WTC11 (cell line): ENCODE measurements around the gene TUBB2A. TPM values are rescaled to one million over a fixed set of nuclear protein-coding genes. Genes with fewer than 3 reads are reported as not detected.
A peak's percentile ranks its signal among the peaks of the same experiment; 100 is the strongest.

ENCODE experiments used
- ATAC-seq: fragments of 200-7000 bp; cut with Tn5 transposase; 2 replicates; pipeline ENCODE4 v1.10.0; 2021; ENCODE audit warnings: mild to moderate bottlenecking, moderate library complexity
- CTCF ChIA-PET: fragments of 300-600 bp; sonication (Branson Sonifier 250); formaldehyde crosslinking; loops from one replicate; lab custom pipeline; 2021; ENCODE audit warnings: antibody characterized with exemption; lab: Charles Lee
- POLR2A ChIA-PET: fragments of 350-600 bp; sonication (Branson Sonifier 250); formaldehyde crosslinking; loops from one replicate; lab custom pipeline; 2021; ENCODE audit warnings: antibody characterized with exemption; lab: Charles Lee
- DNase-seq: peaks from one replicate; pipeline ENCODE4 v3.0.0; 2021; ENCODE audit warnings: low spot score
- H3K27ac Mint-ChIP-seq: 2 replicates; pipeline ENCODE4 v1.8.0; 2021; ENCODE audit warnings: mixed read lengths
- H3K27me3 Mint-ChIP-seq: 2 replicates; pipeline ENCODE4 v1.8.0; 2021; ENCODE audit warnings: low read depth, mild to moderate bottlenecking, moderate library complexity, mixed read lengths
- H3K36me3 Mint-ChIP-seq: 2 replicates; pipeline ENCODE4 v1.8.0; 2021; ENCODE audit warnings: mixed read lengths
- H3K4me1 Mint-ChIP-seq: 2 replicates; pipeline ENCODE4 v1.8.0; 2022; ENCODE audit warnings: mixed read lengths
- H3K4me3 Mint-ChIP-seq: 2 replicates; pipeline ENCODE4 v1.8.0; 2021; ENCODE audit warnings: mild to moderate bottlenecking, moderate library complexity, mixed read lengths
- H3K9me3 Mint-ChIP-seq: 2 replicates; pipeline ENCODE4 v1.8.0; 2021; ENCODE audit warnings: mixed read lengths
- ETV6 ChIP-seq: sonication (generic); formaldehyde crosslinking; IDR thresholded peaks from 2 replicates; pipeline ENCODE4 v1.8.1; 2022; ENCODE audit warnings: mild to moderate bottlenecking, missing genetic modification reagents
- FOXP1 ChIP-seq: sonication (generic); formaldehyde crosslinking; IDR thresholded peaks from 2 replicates; pipeline ENCODE4 v1.8.0; 2022; ENCODE audit warnings: missing genetic modification reagents, mild to moderate bottlenecking, moderate library complexity, borderline replicate concordance
- HMGA2 ChIP-seq: fragments of 250-450 bp; sonication (Bioruptor Pico); IDR thresholded peaks from 2 replicates; pipeline ENCODE4 v1.4.0; 2021; ENCODE audit warnings: mild to moderate bottlenecking, moderate library complexity
- MXD4 ChIP-seq: fragments of 250-450 bp; sonication (Bioruptor Pico); IDR thresholded peaks from 2 replicates; pipeline ENCODE4 v1.8.0; 2021; ENCODE audit warnings: mild to moderate bottlenecking, moderate library complexity, borderline replicate concordance
- NFE2L1 ChIP-seq: sonication (generic); formaldehyde crosslinking; IDR thresholded peaks from 2 replicates; pipeline ENCODE4 v1.8.1; 2023; ENCODE audit warnings: missing genetic modification reagents
- RELA ChIP-seq: sonication (generic); formaldehyde crosslinking; IDR thresholded peaks from 2 replicates; pipeline ENCODE4 v1.8.1; 2022; ENCODE audit warnings: missing genetic modification reagents, mild to moderate bottlenecking, borderline replicate concordance
- TCF7 ChIP-seq: sonication (generic); formaldehyde crosslinking; IDR thresholded peaks from 2 replicates; pipeline ENCODE4 v1.8.0; 2022; ENCODE audit warnings: mild to moderate bottlenecking, low read depth, missing genetic modification reagents, moderate library complexity
- ZBTB21 ChIP-seq: sonication (generic); formaldehyde crosslinking; IDR thresholded peaks from 2 replicates; pipeline ENCODE4 v1.8.1; 2023; ENCODE audit warnings: mild to moderate bottlenecking, missing genetic modification reagents, borderline replicate concordance
- ZNF232 ChIP-seq: sonication (generic); formaldehyde crosslinking; IDR thresholded peaks from 2 replicates; pipeline ENCODE4 v1.8.0; 2022; ENCODE audit warnings: mild to moderate bottlenecking, missing genetic modification reagents
- ZNF416 ChIP-seq: fragments of 250-450 bp; sonication (Bioruptor Pico); IDR thresholded peaks from 2 replicates; pipeline ENCODE4 v1.9.0; 2021; ENCODE audit warnings: mild to moderate bottlenecking, inconsistent platforms
- ZNF423 ChIP-seq: fragments of 250-450 bp; sonication (Bioruptor Pico); IDR thresholded peaks from 2 replicates; pipeline ENCODE4 v2.1.2; 2022; ENCODE audit warnings: mild to moderate bottlenecking, moderate library complexity
- total RNA-seq: library from RNA; stranded (reverse); gene quantifications from 3 replicates; pipeline ENCODE4 v1.2.3, GENCODE V29; 2021
- TF ChIP-seq, protein P1 (sequence below): sonication (generic); formaldehyde crosslinking; IDR thresholded peaks from 2 replicates; pipeline ENCODE4 v1.8.1; 2022; ENCODE audit warnings: mild to moderate bottlenecking, missing genetic modification reagents, moderate library complexity, borderline replicate concordance
- TF ChIP-seq, protein P2 (sequence below): fragments of 250-450 bp; sonication (Bioruptor Pico); conservative IDR thresholded peaks from 2 replicates; pipeline ENCODE4 v1.9.0; 2021; ENCODE audit warnings: mild to moderate bottlenecking
- TF ChIP-seq, protein P3 (sequence below): fragments of 200-600 bp; IDR thresholded peaks from 2 replicates; pipeline ENCODE4 v1.8.0; 2022; ENCODE audit warnings: antibody characterized with exemption
- TF ChIP-seq, protein P4 (sequence below): sonication (generic); formaldehyde crosslinking; IDR thresholded peaks from 2 replicates; pipeline ENCODE4 v1.8.1; 2023; ENCODE audit warnings: mild to moderate bottlenecking, missing genetic modification reagents, moderate library complexity
- TF ChIP-seq, protein P5 (sequence below): sonication (generic); formaldehyde crosslinking; IDR thresholded peaks from 2 replicates; pipeline ENCODE4 v1.8.1; 2022; ENCODE audit warnings: missing genetic modification reagents, borderline replicate concordance
- TF ChIP-seq, protein P6 (sequence below): sonication (generic); formaldehyde crosslinking; conservative IDR thresholded peaks from 2 replicates; pipeline ENCODE4 v1.8.1; 2023; ENCODE audit warnings: mild to moderate bottlenecking, low read depth, missing genetic modification reagents, moderate library complexity
- TF ChIP-seq, protein P7 (sequence below): sonication (generic); formaldehyde crosslinking; conservative IDR thresholded peaks from 2 replicates; pipeline ENCODE4 v1.8.1; 2022; ENCODE audit warnings: mild to moderate bottlenecking, missing genetic modification reagents

The TUBB2A gene
- total RNA-seq, 1 experiment from 2014 or later, result 357 TPM

DNA sequence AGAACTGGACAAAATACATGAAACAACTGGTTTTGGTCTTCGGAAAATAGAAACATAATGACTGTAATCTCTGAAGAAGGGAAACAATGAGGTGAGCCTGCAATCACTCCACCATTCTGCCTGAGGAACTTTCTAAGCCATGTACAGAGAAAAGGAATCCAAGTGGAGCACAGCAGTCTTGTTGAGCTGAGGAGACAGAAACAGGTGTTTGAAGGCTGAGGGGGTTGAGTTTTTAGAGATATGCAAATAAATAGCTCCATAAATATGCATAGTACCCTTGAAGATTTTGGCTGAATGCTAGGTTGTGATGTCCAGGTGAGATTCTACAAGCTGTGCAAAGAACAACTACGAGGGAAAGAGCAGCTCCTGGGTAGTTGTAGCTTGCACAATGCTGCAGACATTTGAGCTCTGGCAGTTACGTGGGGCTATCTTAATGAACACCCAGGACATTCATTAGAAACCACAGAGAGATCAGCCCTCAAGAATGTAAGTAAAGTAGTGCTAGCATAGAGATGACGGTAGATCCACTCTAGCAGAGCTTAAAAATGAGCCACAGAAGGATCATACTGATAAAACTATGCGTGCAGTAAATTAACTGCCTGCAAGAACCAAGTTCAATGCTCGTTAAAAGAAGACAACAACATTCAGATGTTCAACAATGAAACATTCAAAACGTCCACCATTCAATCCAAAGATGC, 45.8 kb upstream of the TUBB2A start:
- CTCF ChIA-PET, result interaction anchor here (0.7 to 1.4 kb wide), 3 partner anchors 12 to 144 kb away, joined by 3 to 6 read pairs (median 5); no protein-coding TSS in a partner anchor
- TF ChIP-seq, protein P1, sequence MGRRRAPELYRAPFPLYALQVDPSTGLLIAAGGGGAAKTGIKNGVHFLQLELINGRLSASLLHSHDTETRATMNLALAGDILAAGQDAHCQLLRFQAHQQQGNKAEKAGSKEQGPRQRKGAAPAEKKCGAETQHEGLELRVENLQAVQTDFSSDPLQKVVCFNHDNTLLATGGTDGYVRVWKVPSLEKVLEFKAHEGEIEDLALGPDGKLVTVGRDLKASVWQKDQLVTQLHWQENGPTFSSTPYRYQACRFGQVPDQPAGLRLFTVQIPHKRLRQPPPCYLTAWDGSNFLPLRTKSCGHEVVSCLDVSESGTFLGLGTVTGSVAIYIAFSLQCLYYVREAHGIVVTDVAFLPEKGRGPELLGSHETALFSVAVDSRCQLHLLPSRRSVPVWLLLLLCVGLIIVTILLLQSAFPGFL (CRISPR knock-in tag), result no peak
- TF ChIP-seq ZBTB21 (CRISPR knock-in tag) (no peak), ETV6 (CRISPR knock-in tag) (no peak), FOXP1 (CRISPR knock-in tag) (no peak), MXD4 (CRISPR knock-in tag) (no peak), RELA (no peak)
- TF ChIP-seq, protein P2, sequence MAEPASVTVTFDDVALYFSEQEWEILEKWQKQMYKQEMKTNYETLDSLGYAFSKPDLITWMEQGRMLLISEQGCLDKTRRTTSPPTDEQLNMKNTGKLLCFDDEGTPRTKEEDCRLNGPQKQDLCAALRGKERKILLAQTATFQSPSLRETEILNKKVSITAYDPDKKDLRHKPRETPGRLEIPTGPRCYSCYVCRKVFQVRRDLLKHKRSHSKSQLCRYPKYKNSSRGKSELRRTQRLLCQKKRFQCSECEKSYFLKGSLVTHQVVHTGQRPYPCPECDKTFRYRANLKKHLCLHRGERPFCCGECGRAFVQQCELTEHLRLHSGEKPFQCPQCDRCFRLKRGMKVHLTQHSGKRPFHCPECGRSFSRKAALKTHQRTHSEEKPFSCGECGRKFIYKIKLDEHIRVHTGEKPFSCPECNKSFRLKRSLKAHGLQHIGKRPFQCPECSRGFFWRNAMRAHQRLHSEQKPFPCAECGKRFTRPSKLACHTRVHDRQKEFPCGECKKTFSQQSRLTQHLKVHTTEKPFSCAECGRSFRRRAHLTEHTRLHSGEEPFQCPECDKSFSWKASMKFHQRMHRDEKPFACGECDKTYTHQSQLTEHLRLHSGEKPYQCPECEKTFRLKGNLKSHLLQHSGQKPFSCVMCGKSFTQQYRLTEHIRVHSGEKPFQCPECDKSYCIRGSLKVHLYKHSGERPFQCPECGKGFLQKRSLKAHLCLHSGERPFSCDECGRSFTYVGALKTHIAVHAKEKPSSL (CRISPR knock-in tag), result no peak
- peaks cover 9% of the 10 kb centered on the region for H3K36me3 Mint-ChIP-seq

DNA sequence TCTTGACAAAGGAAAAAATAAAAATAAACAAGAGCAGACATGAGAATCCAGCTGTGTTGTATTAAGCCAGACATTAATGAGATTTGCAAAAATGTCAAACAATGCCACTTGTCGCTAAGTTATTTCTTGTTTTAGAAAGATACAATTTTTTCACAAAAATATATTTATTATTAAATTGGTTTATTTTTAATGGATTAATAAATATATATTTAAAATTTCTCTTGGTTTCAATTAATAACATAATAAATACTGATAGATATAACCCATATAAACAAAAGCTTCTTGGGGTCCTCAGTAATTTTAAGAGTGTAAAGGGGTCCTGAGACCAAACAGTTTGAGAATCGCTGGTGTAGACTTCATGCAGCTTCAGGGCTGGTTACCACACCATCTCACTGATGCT, 44.0 kb upstream of the TUBB2A start:
- ATAC-seq (no peak), DNase-seq (no peak)
- H3K4me3 Mint-ChIP-seq, result no peak overlapping the region
- H3K4me1 Mint-ChIP-seq, result peaks cover 26% of the 10 kb centered on the region
- H3K36me3 Mint-ChIP-seq, result peaks cover 9% of the 10 kb centered on the region
- no peak overlapping the region for H3K27ac Mint-ChIP-seq
- peak; percentile 95 for TF ChIP-seq HMGA2 (CRISPR knock-in tag)
- TF ChIP-seq, protein P3, sequence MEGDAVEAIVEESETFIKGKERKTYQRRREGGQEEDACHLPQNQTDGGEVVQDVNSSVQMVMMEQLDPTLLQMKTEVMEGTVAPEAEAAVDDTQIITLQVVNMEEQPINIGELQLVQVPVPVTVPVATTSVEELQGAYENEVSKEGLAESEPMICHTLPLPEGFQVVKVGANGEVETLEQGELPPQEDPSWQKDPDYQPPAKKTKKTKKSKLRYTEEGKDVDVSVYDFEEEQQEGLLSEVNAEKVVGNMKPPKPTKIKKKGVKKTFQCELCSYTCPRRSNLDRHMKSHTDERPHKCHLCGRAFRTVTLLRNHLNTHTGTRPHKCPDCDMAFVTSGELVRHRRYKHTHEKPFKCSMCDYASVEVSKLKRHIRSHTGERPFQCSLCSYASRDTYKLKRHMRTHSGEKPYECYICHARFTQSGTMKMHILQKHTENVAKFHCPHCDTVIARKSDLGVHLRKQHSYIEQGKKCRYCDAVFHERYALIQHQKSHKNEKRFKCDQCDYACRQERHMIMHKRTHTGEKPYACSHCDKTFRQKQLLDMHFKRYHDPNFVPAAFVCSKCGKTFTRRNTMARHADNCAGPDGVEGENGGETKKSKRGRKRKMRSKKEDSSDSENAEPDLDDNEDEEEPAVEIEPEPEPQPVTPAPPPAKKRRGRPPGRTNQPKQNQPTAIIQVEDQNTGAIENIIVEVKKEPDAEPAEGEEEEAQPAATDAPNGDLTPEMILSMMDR, result no peak
- TF ChIP-seq, all 79 proteins: peak for 1
- ChIA-PET POLR2A (no interaction called here), CTCF (no interaction called here)
- Mint-ChIP-seq H3K9me3 (peaks cover 18% of the 10 kb centered on the region), H3K27me3 (no peaks in the 10 kb centered on the region; the same call in 1 of the 2 replicates)

More for the DNA sequence above, 45.8 kb upstream of the TUBB2A start:
- peaks cover 34% of the 10 kb centered on the region for H3K4me1 Mint-ChIP-seq
- no peak overlapping the region for H3K27ac Mint-ChIP-seq
- no peak for ATAC-seq
- no peak overlapping the region for H3K4me3 Mint-ChIP-seq
- POLR2A ChIA-PET, result interaction anchor here (1.7 kb wide), 1 partner anchor 24 kb away, joined by 6 read pairs; the partner anchor contains the start of gene TUBB2B
- no peak for DNase-seq
- H3K27me3 Mint-ChIP-seq, result no peaks in the 10 kb centered on the region; the same call in 1 of the 2 replicates
- peaks cover 17% of the 10 kb centered on the region for H3K9me3 Mint-ChIP-seq

DNA sequence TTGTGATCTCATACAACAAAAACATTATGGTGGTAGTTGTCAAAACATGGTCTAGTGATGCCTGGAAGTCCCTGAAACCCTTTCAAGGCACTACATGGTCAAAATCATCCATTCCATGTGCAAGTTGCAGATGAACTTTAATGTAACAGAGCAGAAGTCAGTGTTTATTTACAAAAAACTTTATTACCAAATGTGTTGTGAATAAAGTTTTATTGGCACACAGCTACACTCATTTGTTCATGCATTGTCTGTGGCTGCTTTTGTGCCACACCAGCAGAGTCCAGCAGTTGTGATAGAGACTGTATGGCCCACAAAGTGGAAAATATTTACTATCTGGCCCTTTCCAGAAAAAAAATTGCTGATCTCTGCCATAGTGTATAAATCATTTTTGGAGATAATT, 43.3 kb upstream of the TUBB2A start:
- H3K36me3 Mint-ChIP-seq, result peaks cover 9% of the 10 kb centered on the region
- no peaks in the 10 kb centered on the region; the same call in 1 of the 2 replicates for H3K27me3 Mint-ChIP-seq
- H3K4me3 Mint-ChIP-seq, result no peak overlapping the region
- ChIA-PET CTCF (no interaction called here), POLR2A (interaction anchor here (0.6 kb wide), 1 partner anchor 30 kb away, joined by 3 read pairs; no protein-coding TSS in a partner anchor)
- H3K27ac Mint-ChIP-seq, result no peak overlapping the region
- ATAC-seq, result no peak
- no peak for DNase-seq
- peaks cover 18% of the 10 kb centered on the region for H3K9me3 Mint-ChIP-seq
- peaks cover 23% of the 10 kb centered on the region for H3K4me1 Mint-ChIP-seq
- TF ChIP-seq ZNF423 (no peak), TCF7 (no peak), NFE2L1 (CRISPR knock-in tag) (no peak), ZNF232 (no peak), ZNF416 (CRISPR knock-in tag) (no peak)
- TF ChIP-seq, protein P4, sequence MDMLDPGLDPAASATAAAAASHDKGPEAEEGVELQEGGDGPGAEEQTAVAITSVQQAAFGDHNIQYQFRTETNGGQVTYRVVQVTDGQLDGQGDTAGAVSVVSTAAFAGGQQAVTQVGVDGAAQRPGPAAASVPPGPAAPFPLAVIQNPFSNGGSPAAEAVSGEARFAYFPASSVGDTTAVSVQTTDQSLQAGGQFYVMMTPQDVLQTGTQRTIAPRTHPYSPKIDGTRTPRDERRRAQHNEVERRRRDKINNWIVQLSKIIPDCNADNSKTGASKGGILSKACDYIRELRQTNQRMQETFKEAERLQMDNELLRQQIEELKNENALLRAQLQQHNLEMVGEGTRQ (CRISPR knock-in tag), result no peak
- TF ChIP-seq, protein P5, sequence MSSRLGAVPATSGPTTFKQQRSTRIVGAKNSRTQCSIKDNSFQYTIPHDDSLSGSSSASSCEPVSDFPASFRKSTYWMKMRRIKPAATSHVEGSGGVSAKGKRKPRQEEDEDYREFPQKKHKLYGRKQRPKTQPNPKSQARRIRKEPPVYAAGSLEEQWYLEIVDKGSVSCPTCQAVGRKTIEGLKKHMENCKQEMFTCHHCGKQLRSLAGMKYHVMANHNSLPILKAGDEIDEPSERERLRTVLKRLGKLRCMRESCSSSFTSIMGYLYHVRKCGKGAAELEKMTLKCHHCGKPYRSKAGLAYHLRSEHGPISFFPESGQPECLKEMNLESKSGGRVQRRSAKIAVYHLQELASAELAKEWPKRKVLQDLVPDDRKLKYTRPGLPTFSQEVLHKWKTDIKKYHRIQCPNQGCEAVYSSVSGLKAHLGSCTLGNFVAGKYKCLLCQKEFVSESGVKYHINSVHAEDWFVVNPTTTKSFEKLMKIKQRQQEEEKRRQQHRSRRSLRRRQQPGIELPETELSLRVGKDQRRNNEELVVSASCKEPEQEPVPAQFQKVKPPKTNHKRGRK (CRISPR knock-in tag), result no peak
- TF ChIP-seq, protein P6, sequence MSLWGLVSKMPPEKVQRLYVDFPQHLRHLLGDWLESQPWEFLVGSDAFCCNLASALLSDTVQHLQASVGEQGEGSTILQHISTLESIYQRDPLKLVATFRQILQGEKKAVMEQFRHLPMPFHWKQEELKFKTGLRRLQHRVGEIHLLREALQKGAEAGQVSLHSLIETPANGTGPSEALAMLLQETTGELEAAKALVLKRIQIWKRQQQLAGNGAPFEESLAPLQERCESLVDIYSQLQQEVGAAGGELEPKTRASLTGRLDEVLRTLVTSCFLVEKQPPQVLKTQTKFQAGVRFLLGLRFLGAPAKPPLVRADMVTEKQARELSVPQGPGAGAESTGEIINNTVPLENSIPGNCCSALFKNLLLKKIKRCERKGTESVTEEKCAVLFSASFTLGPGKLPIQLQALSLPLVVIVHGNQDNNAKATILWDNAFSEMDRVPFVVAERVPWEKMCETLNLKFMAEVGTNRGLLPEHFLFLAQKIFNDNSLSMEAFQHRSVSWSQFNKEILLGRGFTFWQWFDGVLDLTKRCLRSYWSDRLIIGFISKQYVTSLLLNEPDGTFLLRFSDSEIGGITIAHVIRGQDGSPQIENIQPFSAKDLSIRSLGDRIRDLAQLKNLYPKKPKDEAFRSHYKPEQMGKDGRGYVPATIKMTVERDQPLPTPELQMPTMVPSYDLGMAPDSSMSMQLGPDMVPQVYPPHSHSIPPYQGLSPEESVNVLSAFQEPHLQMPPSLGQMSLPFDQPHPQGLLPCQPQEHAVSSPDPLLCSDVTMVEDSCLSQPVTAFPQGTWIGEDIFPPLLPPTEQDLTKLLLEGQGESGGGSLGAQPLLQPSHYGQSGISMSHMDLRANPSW (CRISPR knock-in tag), result no peak
- TF ChIP-seq, protein P7, sequence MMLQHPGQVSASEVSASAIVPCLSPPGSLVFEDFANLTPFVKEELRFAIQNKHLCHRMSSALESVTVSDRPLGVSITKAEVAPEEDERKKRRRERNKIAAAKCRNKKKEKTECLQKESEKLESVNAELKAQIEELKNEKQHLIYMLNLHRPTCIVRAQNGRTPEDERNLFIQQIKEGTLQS (CRISPR knock-in tag), result no peak
